Smooth muscle cell (in vitro differentiated cells): ENCODE measurements around the gene PADI4. TPM values are rescaled to one million over a fixed set of nuclear protein-coding genes. Genes with fewer than 3 reads are reported as not detected.

Experiments
- DNase-seq: peaks from one replicate; lab custom pipeline; 2025; ENCODE audit not compliant: unreplicated experiment; lab: John Stamatoyannopoulos, UW
- H2AFZ ChIP-seq: fragments of 200-600 bp; sonication (generic); 2 replicates; pipeline ENCODE4 v1.6.0; 2016; ENCODE audit warnings: antibody characterized with exemption, low read depth, mild to moderate bottlenecking
- H3F3A ChIP-seq: fragments of 200-600 bp; sonication (generic); 2 replicates; pipeline ENCODE4 v1.6.0; 2017; ENCODE audit warnings: antibody characterized with exemption, low read depth
- H3K27ac ChIP-seq: fragments of 200-600 bp; sonication (generic); 2 replicates; pipeline ENCODE4 v1.5.1; 2016; ENCODE audit warnings: low read depth, mild to moderate bottlenecking
- H3K27me3 ChIP-seq: fragments of 200-600 bp; sonication (generic); 2 replicates; pipeline ENCODE4 v1.6.1; 2016; ENCODE audit warnings: low read depth, mild to moderate bottlenecking
- H3K36me3 ChIP-seq: fragments of 200-600 bp; sonication (generic); 2 replicates; pipeline ENCODE4 v1.5.1; 2016; ENCODE audit warnings: low read depth
- H3K4me1 ChIP-seq: fragments of 200-600 bp; sonication (generic); 2 replicates; pipeline ENCODE4 v1.5.1; 2016; ENCODE audit warnings: low read depth
- H3K4me2 ChIP-seq: fragments of 200-600 bp; sonication (generic); 2 replicates; pipeline ENCODE4 v1.6.0; 2016; ENCODE audit warnings: mild to moderate bottlenecking
- H3K4me3 ChIP-seq: fragments of 200-600 bp; sonication (generic); 2 replicates; pipeline ENCODE4 v1.5.1; 2016; ENCODE audit warnings: mild to moderate bottlenecking
- H3K79me2 ChIP-seq: fragments of 200-600 bp; sonication (generic); 2 replicates; pipeline ENCODE4 v1.6.0; 2016; ENCODE audit warnings: low read depth, mild to moderate bottlenecking
- H3K9ac ChIP-seq: fragments of 200-600 bp; sonication (generic); 2 replicates; pipeline ENCODE4 v1.6.0; 2016; ENCODE audit warnings: low read depth
- H3K9me3 ChIP-seq: fragments of 200-600 bp; sonication (generic); replicated peaks from 2 replicates; pipeline ENCODE4 v1.5.1; 2016; ENCODE audit warnings: low read depth
- H4K20me1 ChIP-seq: fragments of 200-600 bp; sonication (generic); 2 replicates; pipeline ENCODE4 v1.6.0; 2016; ENCODE audit warnings: low read depth
- WGBS: methylation state at CpG from one replicate; pipeline ENCODE4 v1.1.7; 2016; ENCODE audit warnings: low lambda C conversion rate; 5-methylcytosine and 5-hydroxymethylcytosine counted together
- polyA plus RNA-seq: library from polyadenylated mRNA; unstranded; fragments of >200 nt; fragmentation: Nextera tagmentation; extraction: Ambion mirVana; gene quantifications from 2 replicates; pipeline ENCODE4 v1.2.1, GENCODE V29; 2016
- total RNA-seq: library from RNA; depleted of rRNA; stranded (reverse); fragments of >200 nt; gene quantifications from 2 replicates; pipeline ENCODE4 v1.2.3, GENCODE V29; 2014
- TF ChIP-seq, protein P1 (sequence below): fragments of 200-600 bp; sonication (generic); IDR thresholded peaks from 2 replicates; pipeline ENCODE4 v1.5.1; 2017; ENCODE audit warnings: borderline replicate concordance, mild to moderate bottlenecking, antibody characterized with exemption; ENCODE audit not compliant: insufficient read depth, poor library complexity, severe bottlenecking

Gene PADI4
- total and polyA plus RNA-seq, 2 experiments from 2014 or later, result not detected

DNA sequence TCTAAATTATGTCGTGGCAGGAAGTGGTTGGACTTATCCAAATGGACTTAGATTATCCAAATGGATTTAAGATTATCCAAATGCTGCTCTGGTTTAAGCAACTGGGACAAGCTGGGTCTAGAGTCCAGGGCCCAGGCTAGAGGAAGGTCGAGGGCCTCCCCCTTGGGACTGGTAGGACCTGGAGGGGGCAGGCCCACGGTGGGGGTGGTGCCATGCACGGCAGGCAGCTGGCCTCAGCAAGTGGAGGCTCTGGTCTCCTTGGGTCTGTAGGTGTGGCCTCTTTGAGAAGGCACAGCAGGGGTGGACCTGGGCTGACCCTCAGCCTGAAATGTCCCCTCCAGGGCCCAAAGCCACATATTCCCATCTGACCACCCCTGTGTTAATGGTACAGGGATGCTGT, 93.8 kb downstream of the PADI4 start:
- DNase-seq, result no peak
- no peaks in the 10 kb centered on the region for H3K27me3 ChIP-seq
- peaks cover 4% of the 10 kb centered on the region for H3K4me1 ChIP-seq
- no peaks in the 10 kb centered on the region for H3K9me3 ChIP-seq
- no peaks in the 10 kb centered on the region for H3K79me2 ChIP-seq
- no peak overlapping the region for H2AFZ ChIP-seq
- TF ChIP-seq, protein P1, sequence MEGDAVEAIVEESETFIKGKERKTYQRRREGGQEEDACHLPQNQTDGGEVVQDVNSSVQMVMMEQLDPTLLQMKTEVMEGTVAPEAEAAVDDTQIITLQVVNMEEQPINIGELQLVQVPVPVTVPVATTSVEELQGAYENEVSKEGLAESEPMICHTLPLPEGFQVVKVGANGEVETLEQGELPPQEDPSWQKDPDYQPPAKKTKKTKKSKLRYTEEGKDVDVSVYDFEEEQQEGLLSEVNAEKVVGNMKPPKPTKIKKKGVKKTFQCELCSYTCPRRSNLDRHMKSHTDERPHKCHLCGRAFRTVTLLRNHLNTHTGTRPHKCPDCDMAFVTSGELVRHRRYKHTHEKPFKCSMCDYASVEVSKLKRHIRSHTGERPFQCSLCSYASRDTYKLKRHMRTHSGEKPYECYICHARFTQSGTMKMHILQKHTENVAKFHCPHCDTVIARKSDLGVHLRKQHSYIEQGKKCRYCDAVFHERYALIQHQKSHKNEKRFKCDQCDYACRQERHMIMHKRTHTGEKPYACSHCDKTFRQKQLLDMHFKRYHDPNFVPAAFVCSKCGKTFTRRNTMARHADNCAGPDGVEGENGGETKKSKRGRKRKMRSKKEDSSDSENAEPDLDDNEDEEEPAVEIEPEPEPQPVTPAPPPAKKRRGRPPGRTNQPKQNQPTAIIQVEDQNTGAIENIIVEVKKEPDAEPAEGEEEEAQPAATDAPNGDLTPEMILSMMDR, result no peak
- no peak overlapping the region for H3K9ac ChIP-seq
- WGBS, result 71% methylated on average over 4 of the region's 4 CpGs
- H3K36me3 ChIP-seq, result no peaks in the 10 kb centered on the region
- no peak overlapping the region for H3K4me3 ChIP-seq
- H4K20me1 ChIP-seq, result peaks cover 9% of the 10 kb centered on the region
- no peak overlapping the region for H3K4me2 ChIP-seq
- no peak overlapping the region for H3K27ac ChIP-seq
- no peaks in the 10 kb centered on the region for H3F3A ChIP-seq

DNA sequence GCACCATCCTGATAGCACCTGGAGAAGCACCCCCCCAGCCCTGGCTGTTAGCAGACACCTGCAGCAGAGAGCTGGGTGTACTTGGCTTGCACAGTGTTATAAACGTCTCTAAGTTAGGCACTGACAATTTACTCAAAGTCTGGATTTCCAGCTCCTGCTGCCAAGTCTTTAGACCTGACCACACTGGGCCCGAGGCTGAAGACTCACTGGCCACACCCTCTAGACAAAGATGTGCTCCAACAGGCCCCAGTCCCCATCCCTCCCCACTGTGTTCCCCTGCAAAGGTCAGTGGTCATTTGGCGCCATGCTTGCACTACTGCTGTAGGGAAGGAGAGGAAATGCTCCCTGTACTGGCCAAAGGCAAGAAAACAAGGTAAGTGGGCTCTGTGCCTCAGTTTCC, 95.1 kb downstream of the PADI4 start:
- TF ChIP-seq, protein P1, result no peak
- no peaks in the 10 kb centered on the region for H3K9me3 ChIP-seq
- H3K27ac ChIP-seq, result no peak overlapping the region
- DNase-seq, result no peak
- no peaks in the 10 kb centered on the region for H3K27me3 ChIP-seq
- peaks cover 4% of the 10 kb centered on the region for H3K4me1 ChIP-seq
- no peak overlapping the region for H3K4me3 ChIP-seq
- 62% methylated on average over 3 of the region's 3 CpGs for WGBS
- H3F3A ChIP-seq, result no peaks in the 10 kb centered on the region
- H4K20me1 ChIP-seq, result peaks cover 9% of the 10 kb centered on the region
- H3K4me2 ChIP-seq, result no peak overlapping the region
- no peak overlapping the region for H2AFZ ChIP-seq
- H3K9ac ChIP-seq, result no peak overlapping the region
- no peaks in the 10 kb centered on the region for H3K79me2 ChIP-seq
- no peaks in the 10 kb centered on the region for H3K36me3 ChIP-seq

DNA sequence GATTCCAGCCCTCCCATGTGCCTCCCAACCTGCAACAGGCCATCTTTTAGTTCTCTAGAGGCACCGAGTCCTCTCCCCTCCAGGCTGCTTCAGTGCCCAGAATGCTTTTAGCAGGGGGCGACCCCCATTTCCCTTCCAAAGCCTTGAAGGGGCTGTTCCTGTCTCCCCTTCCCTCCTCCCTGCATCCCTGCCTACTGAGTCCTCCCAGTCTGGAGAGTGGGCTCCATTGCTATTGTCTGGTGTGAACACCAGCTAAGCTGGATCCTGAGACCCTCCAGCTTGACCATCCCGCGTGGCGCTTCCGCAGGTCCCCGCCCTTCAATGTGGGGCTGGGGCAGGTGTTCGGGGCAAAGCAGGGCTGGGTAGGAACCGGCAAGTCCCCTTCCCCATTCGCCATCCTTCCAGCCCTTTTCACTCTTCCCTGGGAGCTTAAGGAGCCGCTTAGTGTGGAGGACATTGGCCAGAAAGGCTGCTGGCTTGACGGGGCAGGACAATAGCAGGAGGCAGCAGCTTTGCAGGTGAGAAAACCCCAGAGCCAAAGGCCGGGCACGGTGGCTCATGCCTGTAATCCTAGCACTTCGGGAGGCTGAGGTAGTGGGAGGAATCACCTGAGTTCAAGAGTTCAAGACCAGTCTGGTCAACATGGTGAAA, 96.2 kb downstream of the PADI4 start:
- TF ChIP-seq, protein P1, result no peak

DNA sequence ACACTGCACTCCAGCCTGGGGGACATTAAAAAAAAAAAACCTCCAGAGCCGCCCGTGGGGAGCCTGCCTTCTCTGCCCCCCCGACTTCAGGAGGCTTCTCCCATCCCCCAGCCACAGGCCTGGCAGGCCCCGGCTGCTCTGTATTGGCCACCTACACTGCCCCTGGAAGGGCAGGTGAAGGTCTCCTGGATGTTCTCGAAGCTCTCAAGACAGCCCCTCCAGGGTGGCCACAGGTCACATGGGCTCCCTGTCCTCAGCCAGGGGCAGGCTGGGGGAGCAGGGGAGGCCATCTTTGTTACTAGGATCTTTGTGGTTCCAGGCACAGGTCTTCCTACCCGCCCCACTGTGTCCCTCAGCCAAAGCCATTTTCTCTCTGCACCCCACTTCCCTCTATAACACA, 96.8 kb downstream of the PADI4 start:
- Histone ChIP-seq H4K20me1 (peaks cover 21% of the 10 kb centered on the region), H3K4me3 (no peak overlapping the region), H2AFZ (no peak overlapping the region), H3K27ac (no peak overlapping the region), H3K36me3 (no peaks in the 10 kb centered on the region), H3K79me2 (no peaks in the 10 kb centered on the region), H3F3A (no peaks in the 10 kb centered on the region), H3K4me1 (peaks cover 4% of the 10 kb centered on the region), H3K27me3 (no peaks in the 10 kb centered on the region), H3K9ac (no peak overlapping the region), H3K4me2 (no peak overlapping the region), H3K9me3 (no peaks in the 10 kb centered on the region)
- DNase-seq, result no peak
- TF ChIP-seq, protein P1, result no peak
- 89% methylated on average over 6 of the region's 6 CpGs for WGBS

More for the DNA sequence above, 96.2 kb downstream of the PADI4 start:
- 79% methylated on average over 15 of the region's 15 CpGs for WGBS
- H3K79me2 ChIP-seq, result no peaks in the 10 kb centered on the region
- peaks cover 4% of the 10 kb centered on the region for H3K4me1 ChIP-seq
- H3K27ac ChIP-seq, result no peak overlapping the region
- no peaks in the 10 kb centered on the region for H3F3A ChIP-seq
- no peak overlapping the region for H3K4me2 ChIP-seq
- H3K9me3 ChIP-seq, result no peaks in the 10 kb centered on the region
- H3K4me3 ChIP-seq, result no peak overlapping the region
- no peak overlapping the region for H3K9ac ChIP-seq
- H3K36me3 ChIP-seq, result no peaks in the 10 kb centered on the region
- no peak overlapping the region for H2AFZ ChIP-seq
- no peak for DNase-seq
- H4K20me1 ChIP-seq, result peaks cover 15% of the 10 kb centered on the region
- no peaks in the 10 kb centered on the region for H3K27me3 ChIP-seq
